ENCODE measurements around the gene PKN2. TPM values are rescaled to one million over a fixed set of nuclear protein-coding genes. Genes with fewer than 3 reads are reported as not detected.
A peak's percentile ranks its signal among the peaks of the same experiment; 100 is the strongest.

The PKN2 gene
- total RNA-seq, 2 donors from 2014 or later, result 19.8 to 22.1 TPM

GRCh38 chr1:88722492-88722891 lies 38.4 kb downstream of the PKN2 start:
- TF ChIP-seq CTCF (IDR thresholded peaks at IDR 0.05), result no peak
- no peak for TF ChIP-seq POLR2A (IDR thresholded peaks at IDR 0.05)
- ATAC-seq, result no peak
- Histone ChIP-seq H3K27me3 (no peaks in the 10 kb centered on the region), H3K4me1 (peaks cover 4% of the 10 kb centered on the region), H3K4me3 (no peak overlapping the region), H3K27ac (no peak overlapping the region), H3K36me3 (replicated peaks in 1 of 2; ENCODE audit: insufficient read depth in 1 of 2, low read depth in 2 of 2) (no peaks in the 10 kb centered on the region), H3K9me3 (no peaks in the 10 kb centered on the region)
- intact Hi-C loops (cut with DNase I), result no loop called here
- 78 to 91% methylated on average over 5 of the region's 5 CpGs for WGBS, 2 donors
- no peak for DNase-seq

DNA sequence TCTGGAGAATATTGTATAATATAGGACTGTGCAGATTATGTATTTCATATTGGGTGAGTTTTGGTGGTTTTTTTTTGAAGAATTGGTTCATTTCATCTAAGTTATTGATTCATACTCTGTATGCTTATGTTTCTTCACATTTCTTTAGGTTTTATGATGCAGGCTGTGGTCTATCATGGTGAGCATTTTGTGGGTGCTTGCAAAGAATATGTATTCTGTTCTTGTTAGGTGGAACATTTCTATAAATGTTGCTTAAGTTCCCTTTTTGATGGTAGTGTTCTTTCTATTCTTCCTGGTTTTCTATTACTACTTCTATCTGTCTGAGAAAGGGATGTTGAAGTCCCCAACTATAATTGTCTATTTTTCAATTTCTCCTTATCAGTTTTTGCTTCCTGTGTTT lies 42.6 kb downstream of the PKN2 start:
- DNase-seq (no peak), ATAC-seq (no peak)
- no peaks in the 10 kb centered on the region for H3K36me3 ChIP-seq (replicated peaks in 1 of 2; ENCODE audit: insufficient read depth in 1 of 2, low read depth in 2 of 2)
- TF ChIP-seq POLR2A (IDR thresholded peaks at IDR 0.05) (no peak), CTCF (IDR thresholded peaks at IDR 0.05) (no peak)
- H3K27ac ChIP-seq, result no peak overlapping the region
- H3K4me3 ChIP-seq, result no peak overlapping the region
- intact Hi-C loops (cut with DNase I), result no loop called here
- H3K9me3 ChIP-seq, result no peaks in the 10 kb centered on the region
- peaks cover 17% of the 10 kb centered on the region for H3K4me1 ChIP-seq
- H3K27me3 ChIP-seq, result no peaks in the 10 kb centered on the region

GRCh38 chr1:88727205-88727604 lies 43.1 kb downstream of the PKN2 start:
- H3K27me3 ChIP-seq, result no peaks in the 10 kb centered on the region
- intact Hi-C loops (cut with DNase I), result no loop called here
- DNase-seq (no peak), ATAC-seq (no peak)
- 53 to 68% methylated on average over 1 of the region's 1 CpG for WGBS, 2 donors
- H3K36me3 ChIP-seq (replicated peaks in 1 of 2; ENCODE audit: insufficient read depth in 1 of 2, low read depth in 2 of 2), result no peaks in the 10 kb centered on the region
- TF ChIP-seq POLR2A (IDR thresholded peaks at IDR 0.05) (no peak), CTCF (IDR thresholded peaks at IDR 0.05) (no peak)
- H3K9me3 ChIP-seq, result no peaks in the 10 kb centered on the region
- no peak overlapping the region for H3K4me3 ChIP-seq
- H3K4me1 ChIP-seq, result peaks cover 22% of the 10 kb centered on the region
- H3K27ac ChIP-seq, result no peak overlapping the region

DNA sequence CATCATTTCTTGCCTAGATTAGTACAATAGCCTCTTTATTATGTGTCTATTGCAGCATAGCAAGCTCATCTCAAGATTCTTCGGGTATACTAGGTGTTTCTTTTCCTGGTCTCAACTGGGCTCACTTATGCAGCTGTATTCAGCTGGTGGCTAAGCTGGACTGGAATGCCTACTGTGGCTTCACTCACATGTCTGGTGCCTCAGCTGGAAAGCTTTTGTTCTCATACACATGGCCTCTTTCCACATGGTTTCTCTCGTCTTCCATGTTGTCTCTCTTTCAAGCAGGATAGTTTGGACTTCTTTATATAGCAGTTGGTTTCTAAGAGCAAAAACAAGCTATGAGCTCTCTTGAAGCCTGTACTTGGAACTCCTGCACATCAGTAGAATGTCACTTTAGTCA lies 45.2 kb downstream of the PKN2 start:
- no peak overlapping the region for H3K27ac ChIP-seq
- H3K4me3 ChIP-seq, result no peak overlapping the region
- no peak for ATAC-seq
- H3K36me3 ChIP-seq (replicated peaks in 1 of 2; ENCODE audit: insufficient read depth in 1 of 2, low read depth in 2 of 2), result no peaks in the 10 kb centered on the region
- 86 to 90% methylated on average over 2 of the region's 2 CpGs for WGBS, 2 donors
- intact Hi-C loops (cut with DNase I), result no loop called here
- no peak for TF ChIP-seq POLR2A (IDR thresholded peaks at IDR 0.05)
- no peak for TF ChIP-seq CTCF (IDR thresholded peaks at IDR 0.05)
- H3K4me1 ChIP-seq, result peaks cover 23% of the 10 kb centered on the region
- no peak for DNase-seq
- no peaks in the 10 kb centered on the region for H3K9me3 ChIP-seq
- H3K27me3 ChIP-seq, result no peaks in the 10 kb centered on the region

DNA sequence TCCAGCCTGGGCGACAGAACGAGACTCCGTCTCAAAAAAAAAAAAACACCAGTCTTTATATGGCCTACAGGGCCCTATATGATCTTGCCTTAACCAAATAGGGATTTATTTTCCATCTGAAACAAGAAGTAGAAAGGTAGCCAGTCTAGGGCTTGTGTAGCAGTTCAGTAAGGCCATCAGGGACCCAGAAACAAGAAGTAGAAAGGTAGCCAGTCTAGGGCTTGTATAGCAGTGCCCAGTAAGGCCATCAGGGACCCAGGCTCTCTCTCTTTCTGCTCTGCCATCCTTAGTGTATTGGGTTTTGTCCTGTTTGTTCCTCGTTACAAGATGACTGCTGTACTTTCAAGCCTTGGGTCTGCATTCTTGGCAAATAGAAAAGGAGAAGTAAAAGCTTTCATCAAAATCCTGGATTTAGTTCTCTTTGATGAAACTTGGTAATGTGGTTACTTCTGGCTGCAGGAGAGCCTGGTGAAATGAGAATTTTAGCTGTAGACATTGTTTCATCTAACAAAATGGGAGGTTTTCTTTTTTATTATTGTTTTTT lies 46.1 kb downstream of the PKN2 start:
- Histone ChIP-seq H3K27me3 (no peaks in the 10 kb centered on the region), H3K4me3 (no peak overlapping the region), H3K36me3 (replicated peaks in 1 of 2; ENCODE audit: insufficient read depth in 1 of 2, low read depth in 2 of 2) (no peaks in the 10 kb centered on the region), H3K4me1 (peaks cover 23% of the 10 kb centered on the region), H3K27ac (no peak overlapping the region), H3K9me3 (no peaks in the 10 kb centered on the region)
- 91 to 95% methylated on average over 4 of the region's 4 CpGs for WGBS, 2 donors
- ATAC-seq (no peak), DNase-seq (peak in 1 of 4 donors; percentile 5)
- intact Hi-C loops (cut with DNase I), result no loop called here
- TF ChIP-seq CTCF (IDR thresholded peaks at IDR 0.05) (no peak), POLR2A (IDR thresholded peaks at IDR 0.05) (no peak)

Measured in body of pancreas (tissue), 4 donors.